ENCODE results near the gene PATE3. TPM values are rescaled to one million over a fixed set of nuclear protein-coding genes. Genes with fewer than 3 reads are reported as not detected.

Gene PATE3
- total RNA-seq, 4 donors from 2014 or later: not detected

GRCh38 chr11:125770583-125770982 lies 17.3 kb upstream of the PATE3 start:
- no peaks in the 10 kb centered on the region for H3K4me1 ChIP-seq
- H3K9me3 ChIP-seq: no peaks in the 10 kb centered on the region
- intact Hi-C loops (cut with DNase I): no loop called here
- H3K27me3 ChIP-seq: no peaks in the 10 kb centered on the region
- no peak for DNase-seq
- no peak overlapping the region for H3K27ac ChIP-seq
- TF ChIP-seq CTCF (IDR thresholded peaks at IDR 0.05) (no peak), POLR2A (IDR thresholded peaks at IDR 0.05) (no peak)
- no peaks in the 10 kb centered on the region for H3K36me3 ChIP-seq
- WGBS, 2 donors: 84 to 89% methylated on average over 2 of the region's 2 CpGs
- H3K4me3 ChIP-seq: no peak overlapping the region

- Histone ChIP-seq H3K4me1 (no peaks in the 10 kb centered on the region), H3K9me3 (no peaks in the 10 kb centered on the region), H3K4me3 (no peak overlapping the region), H3K36me3 (no peaks in the 10 kb centered on the region), H3K27ac (no peak overlapping the region), H3K27me3 (no peaks in the 10 kb centered on the region)
- no peak for DNase-seq
- 42 to 45% methylated on average over 3 of the region's 3 CpGs for WGBS, 2 donors
- TF ChIP-seq CTCF (IDR thresholded peaks at IDR 0.05) (no peak), POLR2A (IDR thresholded peaks at IDR 0.05) (no peak)
- intact Hi-C loops (cut with DNase I): no loop called here
Observed at GRCh38 chr11:125772834-125773505, 15.0 kb upstream of the PATE3 start.

GRCh38 chr11:125773516-125773915 lies 14.4 kb upstream of the PATE3 start:
- Histone ChIP-seq H3K9me3 (no peaks in the 10 kb centered on the region), H3K27me3 (no peaks in the 10 kb centered on the region), H3K36me3 (no peaks in the 10 kb centered on the region), H3K27ac (no peak overlapping the region), H3K4me3 (no peak overlapping the region), H3K4me1 (no peaks in the 10 kb centered on the region)
- intact Hi-C loops (cut with DNase I): no loop called here
- no peak for DNase-seq
- WGBS, 2 donors: 35 to 63% methylated on average over 3 of the region's 3 CpGs
- TF ChIP-seq CTCF (IDR thresholded peaks at IDR 0.05) (no peak), POLR2A (IDR thresholded peaks at IDR 0.05) (no peak)

- H3K27me3 ChIP-seq: no peaks in the 10 kb centered on the region
Observed at GRCh38 chr11:125777309-125777708, 10.6 kb upstream of the PATE3 start.

GRCh38 chr11:125778728-125779127 lies 9.2 kb upstream of the PATE3 start, which contains the start of gene PATE2:
PATE2 (minus strand) TSS chr11:125778828; CDS start chr11:125778773, 55 bp downstream.
- Histone ChIP-seq H3K36me3 (no peaks in the 10 kb centered on the region), H3K9me3 (no peaks in the 10 kb centered on the region), H3K4me3 (no peak within 1 kb of the TSS), H3K27me3 (no peaks in the 10 kb centered on the region), H3K27ac (no peak within 1 kb of the TSS), H3K4me1 (no peaks in the 10 kb centered on the region)
- DNase-seq: no peak
- TF ChIP-seq CTCF (IDR thresholded peaks at IDR 0.05): no peak
- no peak for TF ChIP-seq POLR2A (IDR thresholded peaks at IDR 0.05)
- intact Hi-C loops (cut with DNase I): no loop called here

More at GRCh38 chr11:125777309-125777708, 10.6 kb upstream of the PATE3 start:
- TF ChIP-seq POLR2A (IDR thresholded peaks at IDR 0.05) (no peak), CTCF (IDR thresholded peaks at IDR 0.05) (no peak)
- WGBS, 2 donors: 51 to 54% methylated on average over 5 of the region's 5 CpGs
- DNase-seq: no peak
- H3K4me1 ChIP-seq: no peaks in the 10 kb centered on the region
- no peak overlapping the region for H3K27ac ChIP-seq
- no peaks in the 10 kb centered on the region for H3K36me3 ChIP-seq
- intact Hi-C loops (cut with DNase I): no loop called here
- no peak overlapping the region for H3K4me3 ChIP-seq
- no peaks in the 10 kb centered on the region for H3K9me3 ChIP-seq

All from esophagus squamous epithelium (tissue), 5 donors.